Upper lobe of left lung (tissue), 4 donors: ENCODE measurements around the gene SNRPD2.

Experiments used
- EP300 ChIP-seq, 4 donors: sonication (generic); formaldehyde crosslinking; IDR thresholded peaks; one replicate each; pipeline ENCODE4 v1.5.1; 2017; ENCODE audit warnings: antibody characterized with exemption in 4 of 4, control low read depth in 2 of 4
- POLR2A ChIP-seq, 4 donors: fragments of 450-650 bp; IDR thresholded peaks; one replicate each; pipeline ENCODE4 v1.5.1; 2016 to 2017; ENCODE audit warnings: antibody characterized with exemption in 4 of 4, mild to moderate bottlenecking in 2 of 4

DNA sequence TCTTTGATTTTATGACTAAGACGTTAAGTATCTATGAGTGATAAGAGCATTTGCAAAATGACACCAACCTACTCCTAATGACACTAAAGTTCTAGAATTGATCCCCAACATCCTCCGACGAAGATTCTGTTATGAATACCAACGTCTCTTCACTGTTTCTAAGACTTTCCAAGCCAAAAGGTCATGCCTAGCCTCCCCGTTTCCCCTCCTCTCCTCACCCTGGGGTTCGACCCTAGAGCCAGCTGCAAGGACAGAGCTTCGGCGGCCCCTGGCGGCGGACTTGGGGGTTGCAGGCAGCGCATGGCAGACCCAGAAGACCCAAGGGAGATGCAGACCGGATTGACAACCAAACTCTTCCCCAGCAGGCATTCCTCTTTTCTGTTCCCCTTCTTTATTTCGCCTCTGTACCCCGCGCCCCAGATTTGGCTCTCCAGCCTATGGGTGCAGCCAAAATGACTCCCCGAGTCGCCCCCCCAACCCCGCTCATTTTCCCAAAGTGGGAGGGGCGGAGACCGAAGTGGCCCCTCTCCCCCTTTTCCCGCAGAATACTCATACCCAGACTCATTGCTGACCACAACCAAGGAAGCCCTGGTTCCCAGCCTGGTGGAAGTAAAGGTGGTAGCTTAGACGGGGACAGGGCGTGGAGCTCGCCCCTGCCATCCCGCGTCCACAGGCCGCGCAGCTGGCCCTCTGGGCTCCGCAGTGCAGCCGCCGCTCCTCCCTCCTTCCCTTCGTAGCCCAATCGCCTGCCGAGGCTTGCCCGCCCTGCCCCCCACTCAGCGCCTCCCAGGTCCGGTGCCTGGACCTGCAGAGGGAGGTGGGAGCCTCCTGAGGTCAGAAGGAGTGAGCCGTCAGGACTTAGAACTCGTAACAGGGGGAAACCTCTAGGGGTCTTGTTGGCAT is 48.5 kb downstream of the SNRPD2 start:
- TF ChIP-seq POLR2A (IDR thresholded peaks at IDR 0.05) (no peak), EP300 (IDR thresholded peaks at IDR 0.05) (no peak)
